HCT116 (cell line): ENCODE results near the gene TSC22D4.

Experiments
- CEBPB ChIP-seq: IDR thresholded peaks from 2 replicates; pipeline ENCODE4 v1.6.1; 2012; ENCODE audit warnings: low read depth
- EGR1 ChIP-seq: IDR thresholded peaks from 2 replicates; pipeline ENCODE4 v1.6.1; 2012; ENCODE audit warnings: low read depth
- POLR2A ChIP-seq: IDR thresholded peaks from 2 replicates; pipeline ENCODE4 v1.7.0; 2011; ENCODE audit warnings: borderline replicate concordance; ENCODE audit not compliant: insufficient read depth, insufficient read length; ENCODE audit errors: extremely low read depth
- SIN3A ChIP-seq: IDR thresholded peaks from 2 replicates; pipeline ENCODE4 v1.6.1; 2012; ENCODE audit warnings: low read depth
- SP1 ChIP-seq: IDR thresholded peaks from 2 replicates; pipeline ENCODE4 v1.6.1; 2012; ENCODE audit warnings: low read depth
- TF ChIP-seq, protein P1 (sequence below), 3 experiments: fragments of 200-600 bp in 1 of 3; sonication (generic) in 1 of 3; IDR thresholded peaks in 2 of 3; conservative IDR thresholded peaks in 1 of 3; 2 replicates each; pipeline ENCODE4 v1.5.1; 2012 to 2017; ENCODE audit warnings: low read depth in 2 of 3, low read length in 2 of 3, antibody characterized with exemption in 1 of 3, borderline replicate concordance in 1 of 3, control low read depth in 1 of 3, mild to moderate bottlenecking in 1 of 3, mixed read lengths in 1 of 3, mixed run types in 1 of 3, moderate library complexity in 1 of 3; ENCODE audit not compliant: insufficient read depth in 1 of 3

DNA sequence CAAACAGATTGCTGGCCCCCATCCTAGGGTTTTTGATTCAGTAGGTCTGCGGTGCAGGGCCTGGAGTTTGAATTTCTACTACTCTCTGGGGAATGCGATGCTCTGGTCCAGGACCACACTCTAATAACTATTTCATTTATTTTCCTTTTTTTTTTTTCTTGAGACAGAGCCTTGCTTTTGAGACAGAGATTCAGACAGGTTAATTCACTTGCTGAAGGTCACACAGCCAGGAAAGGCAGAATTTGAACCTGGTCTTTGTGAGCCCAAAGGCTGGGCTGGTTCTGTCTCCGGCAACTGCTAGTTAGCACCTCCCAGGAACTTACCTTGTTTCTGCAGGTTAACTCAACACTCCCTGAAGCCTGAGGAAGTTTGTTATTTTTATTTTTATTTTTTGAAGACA, 26.5 kb downstream of the TSC22D4 start:
- no peak for TF ChIP-seq SIN3A
- no peak for TF ChIP-seq CEBPB
- TF ChIP-seq POLR2A: no peak
- TF ChIP-seq SP1: no peak
- TF ChIP-seq, protein P1, sequence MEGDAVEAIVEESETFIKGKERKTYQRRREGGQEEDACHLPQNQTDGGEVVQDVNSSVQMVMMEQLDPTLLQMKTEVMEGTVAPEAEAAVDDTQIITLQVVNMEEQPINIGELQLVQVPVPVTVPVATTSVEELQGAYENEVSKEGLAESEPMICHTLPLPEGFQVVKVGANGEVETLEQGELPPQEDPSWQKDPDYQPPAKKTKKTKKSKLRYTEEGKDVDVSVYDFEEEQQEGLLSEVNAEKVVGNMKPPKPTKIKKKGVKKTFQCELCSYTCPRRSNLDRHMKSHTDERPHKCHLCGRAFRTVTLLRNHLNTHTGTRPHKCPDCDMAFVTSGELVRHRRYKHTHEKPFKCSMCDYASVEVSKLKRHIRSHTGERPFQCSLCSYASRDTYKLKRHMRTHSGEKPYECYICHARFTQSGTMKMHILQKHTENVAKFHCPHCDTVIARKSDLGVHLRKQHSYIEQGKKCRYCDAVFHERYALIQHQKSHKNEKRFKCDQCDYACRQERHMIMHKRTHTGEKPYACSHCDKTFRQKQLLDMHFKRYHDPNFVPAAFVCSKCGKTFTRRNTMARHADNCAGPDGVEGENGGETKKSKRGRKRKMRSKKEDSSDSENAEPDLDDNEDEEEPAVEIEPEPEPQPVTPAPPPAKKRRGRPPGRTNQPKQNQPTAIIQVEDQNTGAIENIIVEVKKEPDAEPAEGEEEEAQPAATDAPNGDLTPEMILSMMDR (IDR thresholded peaks at IDR 0.05 in 2 of 3, conservative IDR thresholded peaks at IDR 0.05 in 1 of 3; ENCODE audit: borderline replicate concordance in 1 of 3, insufficient read depth in 1 of 3, low read depth in 2 of 3, low read length in 2 of 3): no peak
- TF ChIP-seq EGR1: no peak
